ENCODE results near the gene GMPPB.

Gene GMPPB

DNA sequence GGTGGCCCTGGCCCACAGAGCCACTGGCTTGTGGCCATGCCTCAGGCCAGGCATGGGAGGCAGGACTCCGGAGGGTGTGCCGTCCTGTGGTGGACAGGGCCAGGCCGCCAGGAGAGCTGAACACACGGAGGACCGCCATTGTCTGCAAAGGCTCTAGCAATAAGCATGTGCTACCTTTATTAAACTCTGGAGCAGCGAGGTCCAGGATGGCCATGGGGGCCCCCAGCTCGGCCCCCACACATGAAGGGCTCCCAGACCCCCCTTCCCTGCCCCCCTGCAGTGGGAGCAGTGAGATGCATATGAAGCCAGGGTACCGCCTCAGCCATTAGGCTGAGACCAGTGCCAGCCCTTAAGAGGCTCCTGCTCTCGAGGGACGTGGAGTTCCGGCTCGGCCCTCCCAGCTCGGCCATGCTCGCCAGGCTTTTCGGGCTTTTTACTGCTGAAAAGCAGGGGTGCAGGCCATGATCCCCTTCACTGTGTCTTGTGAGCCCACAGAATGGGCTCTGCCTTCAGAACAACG lies 7.0 kb downstream of the GMPPB start:
- TF ChIP-seq CTCF (IDR thresholded peaks at IDR 0.05): no peak
- peaks cover 13% of the 10 kb centered on the region for H3K4me1 ChIP-seq
- H3K9ac ChIP-seq: no peak overlapping the region
- H2AFZ ChIP-seq: no peak overlapping the region
- no peaks in the 10 kb centered on the region for H3K36me3 ChIP-seq (ENCODE audit: control insufficient read depth, insufficient read depth, low read length)
- no peaks in the 10 kb centered on the region for H3K9me3 ChIP-seq (ENCODE audit: control insufficient read depth, low read length)
- no peaks in the 10 kb centered on the region for H3K79me2 ChIP-seq
- no peak overlapping the region for H3K4me3 ChIP-seq (ENCODE audit: low read depth, low read length)
- no peak overlapping the region for H3K4me2 ChIP-seq (ENCODE audit: low read length)
- H3K27me3 ChIP-seq (ENCODE audit: control insufficient read depth, insufficient read depth, low read length): no peaks in the 10 kb centered on the region
- H3K27ac ChIP-seq: no peak overlapping the region

DNA sequence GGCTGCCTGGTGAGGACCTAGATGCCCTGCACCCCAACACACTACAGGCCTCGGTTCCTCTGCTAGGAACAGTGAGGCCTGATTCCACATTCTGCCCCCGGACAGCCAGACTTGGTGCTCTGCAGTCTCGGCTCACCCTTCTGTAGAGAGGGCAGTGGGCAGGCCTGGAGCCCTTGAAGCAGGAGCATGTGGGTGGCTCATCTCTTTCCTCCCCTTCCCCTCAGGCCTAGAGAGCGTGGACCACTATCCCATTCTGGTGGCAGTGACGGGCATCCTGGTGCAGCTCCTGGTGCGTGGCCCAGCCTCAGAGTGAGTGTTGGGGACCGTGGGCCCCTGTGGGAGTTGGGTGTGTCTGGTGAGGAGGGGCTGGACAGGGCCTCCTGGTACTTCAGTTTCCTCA lies 7.6 kb downstream of the GMPPB start:
- Histone ChIP-seq H3K36me3 (ENCODE audit: control insufficient read depth, insufficient read depth, low read length) (no peaks in the 10 kb centered on the region), H3K9ac (no peak overlapping the region), H3K4me2 (ENCODE audit: low read length) (no peak overlapping the region), H3K4me1 (peaks cover 13% of the 10 kb centered on the region), H3K27ac (peak overlapping the region; percentile 82), H3K4me3 (ENCODE audit: low read depth, low read length) (no peak overlapping the region), H3K79me2 (no peaks in the 10 kb centered on the region), H3K9me3 (ENCODE audit: control insufficient read depth, low read length) (no peaks in the 10 kb centered on the region), H2AFZ (no peak overlapping the region), H3K27me3 (ENCODE audit: control insufficient read depth, insufficient read depth, low read length) (no peaks in the 10 kb centered on the region)
- no peak for TF ChIP-seq CTCF (IDR thresholded peaks at IDR 0.05)

GRCh38 chr3:49715611-49716121 lies 8.1 kb downstream of the GMPPB start:
- peaks cover 13% of the 10 kb centered on the region for H3K4me1 ChIP-seq
- no peak overlapping the region for H3K4me2 ChIP-seq (ENCODE audit: low read length)
- TF ChIP-seq CTCF (IDR thresholded peaks at IDR 0.05): no peak
- H3K79me2 ChIP-seq: no peaks in the 10 kb centered on the region
- H3K27ac ChIP-seq: peak overlapping the region; percentile 82
- no peak overlapping the region for H3K9ac ChIP-seq
- H3K36me3 ChIP-seq (ENCODE audit: control insufficient read depth, insufficient read depth, low read length): no peaks in the 10 kb centered on the region
- H3K9me3 ChIP-seq (ENCODE audit: control insufficient read depth, low read length): no peaks in the 10 kb centered on the region
- no peak overlapping the region for H3K4me3 ChIP-seq (ENCODE audit: low read depth, low read length)
- H2AFZ ChIP-seq: no peak overlapping the region
- H3K27me3 ChIP-seq (ENCODE audit: control insufficient read depth, insufficient read depth, low read length): no peaks in the 10 kb centered on the region

- peaks cover 13% of the 10 kb centered on the region for H3K4me1 ChIP-seq
- no peak for TF ChIP-seq CTCF (IDR thresholded peaks at IDR 0.05)
Measured at GRCh38 chr3:49714728-49715550, 8.8 kb downstream of the GMPPB start.

More at GRCh38 chr3:49714728-49715550, 8.8 kb downstream of the GMPPB start:
- Histone ChIP-seq H3K79me2 (no peaks in the 10 kb centered on the region), H3K4me2 (ENCODE audit: low read length) (no peak overlapping the region), H3K27me3 (ENCODE audit: control insufficient read depth, insufficient read depth, low read length) (no peaks in the 10 kb centered on the region), H3K27ac (peak overlapping the region; percentile 82), H3K9me3 (ENCODE audit: control insufficient read depth, low read length) (no peaks in the 10 kb centered on the region), H3K36me3 (ENCODE audit: control insufficient read depth, insufficient read depth, low read length) (no peaks in the 10 kb centered on the region), H3K4me3 (ENCODE audit: low read depth, low read length) (no peak overlapping the region), H2AFZ (no peak overlapping the region), H3K9ac (no peak overlapping the region)
